GM19467 (cell line): Measurements from ENCODE around the gene PRMT7.

ENCODE experiments used
- ATAC-seq: cut with Tn5 transposase; IDR thresholded peaks from one replicate; pipeline ENCODE4 v1.9.1; 2021; ENCODE audit warnings: mild to moderate bottlenecking, moderate library complexity; ENCODE audit not compliant: unreplicated experiment

The PRMT7 gene

DNA sequence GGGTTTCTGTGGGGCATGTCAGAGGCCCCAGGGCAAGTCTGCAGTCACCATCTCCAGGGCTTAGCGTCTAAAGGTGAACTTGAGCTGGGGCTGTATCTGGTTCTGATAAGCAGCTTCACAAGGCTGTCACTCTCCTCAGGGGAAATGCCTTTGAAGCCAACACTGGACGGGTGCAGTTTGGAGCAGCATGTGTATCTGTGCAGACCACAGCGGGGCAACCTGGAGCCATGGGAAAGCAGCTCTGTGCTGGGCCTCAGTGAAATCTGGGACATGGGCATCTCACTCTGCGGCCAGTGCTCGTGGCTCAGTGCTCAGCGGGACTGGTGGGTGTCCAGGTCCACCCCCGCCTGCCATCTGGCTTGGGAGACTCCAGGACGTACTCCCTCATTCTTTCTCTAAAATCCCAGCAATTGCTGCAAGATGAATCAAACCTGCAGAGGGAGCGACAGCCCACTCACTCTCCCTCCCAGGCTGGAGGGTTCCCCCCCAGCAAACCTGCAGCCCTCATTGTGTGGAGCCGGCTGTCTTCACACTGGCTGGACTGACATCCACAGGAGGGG, 63.5 kb downstream of the PRMT7 start:
- no peak for ATAC-seq

- no peak for ATAC-seq
Measured at GRCh38 chr16:68374961-68375660, 64.3 kb downstream of the PRMT7 start.

- no peak for ATAC-seq
Measured at GRCh38 chr16:68375801-68376536, 65.2 kb downstream of the PRMT7 start.

DNA sequence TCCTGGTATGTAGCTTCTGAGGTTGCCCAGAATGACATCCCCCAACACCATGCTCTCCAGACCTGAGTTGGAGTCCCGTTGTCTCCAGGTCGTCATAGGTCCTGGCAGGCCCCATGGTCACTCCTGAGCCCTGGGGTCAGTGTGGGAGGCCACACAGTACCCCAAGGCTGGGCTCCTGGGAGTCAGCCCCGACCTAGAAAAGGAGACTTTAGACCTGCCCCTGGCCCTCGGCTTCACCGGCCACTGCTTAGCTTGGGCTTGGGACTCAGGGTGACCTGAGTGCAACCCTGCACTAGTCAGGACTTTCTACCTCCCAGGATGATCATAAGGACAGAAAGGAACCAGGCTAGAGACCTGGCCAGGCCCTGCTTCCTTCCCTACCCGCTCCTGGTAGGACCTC, 65.8 kb downstream of the PRMT7 start:
- no peak for ATAC-seq

DNA sequence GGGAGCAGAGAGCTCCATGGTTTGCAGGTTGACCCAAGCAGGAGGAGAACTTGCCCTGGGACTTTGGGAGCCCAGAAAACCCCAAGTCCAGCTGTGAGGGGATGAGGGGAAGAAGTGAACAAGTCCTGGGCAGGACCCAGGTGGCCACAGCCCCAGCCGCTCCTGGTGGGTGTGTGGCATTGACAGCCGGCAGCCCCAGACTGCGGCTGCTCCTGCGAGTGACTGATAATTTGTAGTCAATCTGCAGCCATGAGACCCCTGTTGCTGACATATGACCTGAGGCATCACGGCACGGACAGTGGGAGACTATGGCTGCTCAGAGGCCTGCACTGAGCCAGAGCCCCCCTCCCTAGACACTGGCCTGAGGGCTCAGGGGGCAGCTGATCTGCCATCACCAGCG, 66.4 kb downstream of the PRMT7 start:
- no peak for ATAC-seq

GRCh38 chr16:68377667-68378393, 67.0 kb downstream of the PRMT7 start:
- no peak for ATAC-seq

DNA sequence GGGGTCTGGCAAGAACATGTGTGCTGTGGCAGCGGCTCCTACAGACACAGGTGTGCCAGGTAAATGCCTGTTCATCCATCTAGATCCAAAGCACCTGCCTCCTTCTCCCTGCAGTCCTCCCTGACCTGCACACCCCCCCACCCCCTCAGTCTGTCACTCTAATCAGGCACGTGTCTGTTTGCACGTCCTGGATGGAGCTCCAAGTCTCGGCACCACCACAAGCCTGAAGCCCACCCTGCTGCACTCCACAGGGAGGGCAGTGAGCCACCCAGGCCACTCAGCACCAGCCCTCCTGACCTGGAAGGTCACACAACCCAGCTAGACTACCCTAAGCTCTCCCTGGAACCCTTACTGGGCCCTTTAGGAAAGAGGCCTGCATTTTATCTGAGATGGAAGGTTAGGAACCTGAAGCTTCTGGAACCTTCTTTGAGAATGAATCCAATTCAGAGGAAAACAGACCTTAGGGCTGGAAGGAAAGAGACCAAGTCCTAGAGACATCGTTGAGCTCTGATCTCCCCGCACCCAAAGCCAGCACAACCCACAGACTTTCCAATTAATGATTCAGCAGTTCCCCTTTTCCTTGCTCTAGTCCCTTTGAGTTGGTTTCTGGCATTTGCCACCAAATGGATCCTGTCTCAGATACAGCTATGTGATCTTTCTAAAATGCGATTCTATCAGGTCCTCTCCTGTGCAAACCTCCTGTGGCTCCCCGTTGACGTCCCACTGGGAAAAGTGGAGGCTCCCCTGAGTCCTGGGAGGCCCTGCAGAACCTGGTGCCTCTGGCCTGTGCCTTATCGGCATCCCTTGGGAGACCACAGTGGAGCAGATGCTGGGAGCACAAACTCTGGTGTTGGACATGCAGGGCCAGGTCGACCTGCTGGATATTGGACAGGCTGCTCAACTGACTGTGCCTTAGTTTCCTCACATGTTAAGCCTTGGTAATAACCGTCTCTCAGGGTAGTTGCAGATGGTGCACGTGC, 67.9 kb downstream of the PRMT7 start:
- ATAC-seq: no peak

DNA sequence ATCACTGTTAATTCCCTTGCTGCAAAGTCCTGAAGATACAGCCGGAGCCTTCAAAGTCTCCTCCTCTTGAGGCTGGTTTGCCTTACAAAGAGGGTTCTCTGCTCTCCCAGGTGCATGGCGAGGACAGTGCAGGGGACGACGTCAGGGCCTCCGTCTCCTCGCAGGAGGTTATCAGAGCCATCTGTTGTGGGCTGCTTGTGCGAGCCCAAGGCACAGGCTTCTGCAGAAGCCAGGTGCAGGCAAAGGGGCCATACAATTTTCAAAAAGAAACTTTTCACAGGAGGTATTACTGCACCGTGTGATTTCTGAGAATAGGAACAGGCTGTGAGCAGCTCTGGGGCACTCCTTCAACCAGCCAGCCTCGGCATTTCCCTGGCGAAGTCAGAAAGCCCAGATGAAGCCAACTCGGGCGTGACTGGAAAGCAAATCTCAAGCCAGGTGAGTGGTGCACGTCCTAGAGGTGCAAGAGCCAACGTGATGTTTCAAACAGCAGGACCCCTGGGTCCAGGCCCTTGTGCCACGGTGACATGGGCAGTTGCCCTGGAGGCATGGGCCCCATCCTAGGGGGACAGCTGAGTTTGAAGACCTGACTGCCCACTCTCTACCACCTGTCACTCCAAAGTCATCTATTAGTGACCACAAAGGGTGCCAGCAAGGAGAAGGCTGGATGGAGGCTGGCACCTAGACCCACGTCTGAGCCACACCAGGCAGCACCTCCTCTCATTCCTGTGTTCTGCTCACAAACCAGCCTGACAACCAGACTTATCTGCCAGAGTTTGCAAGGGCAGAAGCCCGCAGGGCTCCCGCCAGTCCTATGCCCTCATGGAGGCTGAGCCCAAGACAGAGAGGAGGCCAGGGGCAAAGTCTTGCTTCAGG, 68.9 kb downstream of the PRMT7 start:
- no peak for ATAC-seq

DNA sequence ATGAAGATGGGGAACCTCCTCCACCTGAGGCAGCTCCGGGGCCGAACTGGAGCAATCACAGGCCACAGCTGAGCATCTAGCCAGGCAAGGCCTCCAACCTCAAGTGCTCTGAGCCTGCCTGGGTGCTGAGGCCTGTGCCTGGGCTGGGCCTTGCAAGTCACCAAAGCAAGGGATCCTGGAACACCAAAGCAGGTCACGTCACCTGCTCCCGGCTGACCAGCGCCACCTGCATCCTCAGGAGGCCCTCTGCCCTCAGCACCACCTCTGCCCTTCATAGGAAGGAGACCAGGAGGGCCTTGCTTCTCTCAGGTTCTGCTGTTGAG, 69.5 kb downstream of the PRMT7 start:
- no peak for ATAC-seq

- no peak for ATAC-seq
Measured at GRCh38 chr16:68380676-68381362, 70.0 kb downstream of the PRMT7 start.

DNA sequence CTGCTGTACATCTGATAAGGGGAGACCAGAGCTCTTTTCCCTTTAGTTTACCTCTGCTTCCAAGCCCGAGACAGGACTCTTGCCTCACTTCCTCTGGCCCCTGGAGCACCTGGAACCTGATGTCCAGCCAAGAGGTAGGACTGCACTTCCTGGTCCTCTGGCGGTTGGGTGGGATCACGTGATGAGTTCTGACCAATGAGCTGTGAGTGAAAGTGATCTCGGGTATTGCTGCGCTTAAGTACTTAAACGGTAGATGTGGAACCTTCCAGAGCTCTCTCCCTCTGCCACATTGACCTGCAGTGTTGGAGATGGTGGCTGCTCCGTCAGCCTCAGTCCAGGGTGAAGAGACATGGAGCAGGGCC, 70.5 kb downstream of the PRMT7 start:
- no peak for ATAC-seq

GRCh38 chr16:68382296-68382718, 71.5 kb downstream of the PRMT7 start:
- no peak for ATAC-seq

GRCh38 chr16:68383858-68384257, 73.0 kb downstream of the PRMT7 start:
- ATAC-seq: no peak

DNA sequence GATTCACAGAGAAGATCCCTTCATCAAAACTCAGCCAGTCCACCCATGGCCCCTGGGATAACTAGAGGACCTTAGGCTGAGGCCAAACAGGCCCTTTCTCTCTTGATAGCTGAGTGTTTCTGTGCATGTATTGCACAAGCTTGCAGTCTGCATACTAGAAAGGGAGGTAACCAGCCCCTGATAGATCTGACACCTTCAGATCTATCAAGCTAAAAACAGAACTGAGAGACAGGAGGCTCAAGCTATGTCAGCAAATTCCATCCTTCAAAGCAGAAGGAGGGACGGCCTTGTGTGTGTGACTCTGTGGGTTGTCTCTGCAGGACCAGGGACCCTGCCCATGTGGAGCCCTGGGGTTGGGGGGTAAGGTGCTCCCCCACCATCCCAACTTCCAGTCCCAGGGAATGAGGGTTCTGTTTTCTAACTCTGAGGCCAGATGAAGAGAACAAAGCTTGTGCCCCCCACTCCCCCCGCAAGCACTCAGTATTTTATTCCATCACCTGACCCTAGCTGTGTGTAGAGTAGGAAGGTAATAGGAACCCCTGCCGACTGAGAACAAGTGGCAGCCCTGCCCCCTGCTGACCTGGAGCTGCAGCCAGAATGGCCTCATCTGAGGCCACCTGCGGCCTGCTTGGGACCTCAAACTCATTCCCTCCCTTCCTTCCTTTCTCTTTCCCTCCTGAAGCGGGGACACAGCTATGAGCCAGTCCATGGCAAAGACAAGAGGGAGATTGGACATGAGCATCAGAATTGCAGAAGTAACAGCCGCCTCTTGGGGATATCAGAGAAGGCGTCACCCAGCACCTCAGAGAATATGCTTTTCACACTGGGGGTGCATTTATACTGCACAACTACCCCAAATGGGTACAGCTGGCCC, 73.7 kb downstream of the PRMT7 start:
- no peak for ATAC-seq

- no peak for ATAC-seq
Measured at GRCh38 chr16:68385371-68385770, 74.6 kb downstream of the PRMT7 start.

DNA sequence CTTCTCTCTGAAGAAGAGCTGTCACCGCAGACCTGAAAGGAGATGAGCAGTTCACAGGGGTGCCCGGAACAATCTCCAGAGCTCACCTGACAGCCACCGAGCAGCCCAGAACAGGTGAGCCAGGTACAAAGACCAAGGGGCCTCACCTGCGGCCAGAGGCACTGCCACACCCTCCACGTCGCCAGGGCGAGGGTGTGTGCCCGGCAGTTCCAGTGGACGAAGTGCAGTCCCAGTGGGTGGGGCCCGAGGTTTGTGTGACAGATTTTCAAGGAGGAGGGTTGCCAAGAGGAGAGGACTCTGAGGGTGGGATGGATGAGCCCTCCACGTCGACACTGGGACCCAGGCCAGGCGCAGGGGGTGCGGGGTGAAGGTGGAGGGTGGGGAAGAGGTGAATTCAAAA, 75.8 kb downstream of the PRMT7 start:
- ATAC-seq: no peak

DNA sequence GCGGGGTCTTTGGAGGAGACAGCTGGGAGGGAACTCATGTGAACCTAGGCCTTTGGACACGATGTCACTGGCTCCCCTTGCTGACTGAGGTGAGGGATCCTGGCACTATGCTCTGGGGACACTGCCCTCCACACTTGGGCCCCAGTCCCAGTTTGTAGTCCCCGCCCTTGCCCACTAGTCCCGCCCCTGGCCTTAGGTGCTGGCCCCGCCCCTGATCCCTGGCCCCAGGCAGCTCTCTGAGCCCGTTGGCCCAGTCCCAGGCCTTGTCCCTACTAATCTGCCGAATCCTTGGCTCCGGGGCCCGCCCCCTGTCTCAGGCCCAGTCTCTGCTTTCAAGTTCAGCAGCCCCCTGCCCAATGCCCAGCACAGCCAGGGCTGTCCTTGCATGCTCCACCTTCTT, 76.5 kb downstream of the PRMT7 start:
- ATAC-seq: no peak

GRCh38 chr16:68388124-68388523, 77.3 kb downstream of the PRMT7 start:
- no peak for ATAC-seq
